SKM-1 treated with dmso at 0.1 percent for 144 hours (cell line): ENCODE data around the gene AUTS2.

Experiments used
- DNase-seq: peaks from one replicate; lab custom pipeline; 2025; ENCODE audit not compliant: unreplicated experiment; lab: John Stamatoyannopoulos, UW

The AUTS2 gene

GRCh38 chr7:70094831-70095230 lies 496.6 kb downstream of the AUTS2 start:
- no peak for DNase-seq

DNA sequence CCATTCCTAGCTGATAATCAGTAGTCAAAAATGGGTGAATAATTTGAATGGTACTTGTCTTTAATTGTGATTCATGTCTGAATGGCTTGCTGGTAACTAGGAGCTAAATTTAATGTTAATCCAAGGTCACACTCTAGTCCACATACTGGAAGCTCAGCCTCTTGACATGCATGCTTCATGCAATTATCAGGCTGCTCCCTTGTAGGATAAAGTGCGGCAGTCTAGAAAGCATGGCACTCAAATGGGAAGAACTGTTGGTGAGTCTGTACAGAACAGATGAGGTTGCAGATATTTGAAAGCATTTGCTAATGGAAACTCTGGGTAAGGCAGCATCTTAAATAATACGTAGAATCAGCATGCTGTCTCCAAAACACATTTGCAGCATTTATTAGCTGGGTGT lies 499.4 kb downstream of the AUTS2 start:
- no peak for DNase-seq

- DNase-seq = no peak
Measured at GRCh38 chr7:70098133-70098561, 499.9 kb downstream of the AUTS2 start.

DNA sequence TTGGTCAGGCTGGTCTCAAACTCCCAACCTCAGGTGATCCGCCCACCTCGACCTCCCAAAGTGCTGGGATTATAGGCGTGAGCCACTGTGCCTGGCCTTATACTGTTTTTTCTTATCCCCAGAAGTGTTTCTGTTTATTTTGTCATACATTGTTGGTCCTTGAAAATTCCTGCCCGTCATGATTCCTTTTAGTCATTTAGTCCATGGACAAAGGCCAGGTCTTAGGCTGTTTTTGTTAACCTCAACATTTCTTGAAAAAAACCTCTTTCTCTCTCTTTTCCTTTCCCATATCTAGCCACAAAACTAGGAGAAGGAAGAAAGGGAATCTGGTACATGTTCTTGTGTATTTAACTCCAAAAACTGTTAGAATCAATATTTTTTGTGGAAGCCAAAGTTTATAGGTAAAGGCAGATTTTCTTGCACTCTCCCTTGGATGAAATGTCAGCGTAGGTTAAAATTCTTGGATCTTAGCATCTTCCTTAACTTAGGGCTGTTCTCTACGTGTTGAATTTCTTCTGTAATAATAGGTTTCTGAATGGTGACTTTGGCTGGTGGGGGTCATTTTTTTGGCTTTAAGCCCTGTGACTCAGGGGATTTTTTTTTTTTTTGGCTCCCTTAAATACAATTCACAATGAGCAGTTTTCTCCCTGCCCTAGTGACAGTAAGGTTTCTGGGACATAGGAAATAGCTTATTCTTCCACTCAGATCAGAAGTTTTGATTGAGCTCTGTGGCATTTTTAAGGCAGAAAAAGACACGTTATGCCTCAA lies 500.8 kb downstream of the AUTS2 start:
- no peak for DNase-seq

GRCh38 chr7:70104243-70104642 lies 506.0 kb downstream of the AUTS2 start:
- no peak for DNase-seq

DNA sequence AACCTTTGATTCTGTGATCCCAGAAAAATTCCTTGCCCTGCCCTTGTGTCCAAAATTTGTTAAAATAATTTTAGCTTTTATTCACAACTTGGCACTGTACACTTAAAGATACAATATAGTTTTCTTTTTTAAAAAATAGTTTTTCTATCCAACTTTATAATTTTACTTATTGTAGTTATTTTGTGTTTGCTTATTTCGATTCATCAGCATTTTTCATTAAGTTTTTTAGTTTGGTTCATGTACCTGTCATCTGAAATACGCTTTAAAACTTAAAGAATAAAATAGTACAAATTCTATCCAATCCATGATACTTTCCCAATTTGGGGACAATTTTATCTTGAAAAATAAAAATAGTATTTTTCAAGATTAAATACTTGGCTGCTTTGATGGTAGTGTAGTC lies 514.8 kb downstream of the AUTS2 start:
- no peak for DNase-seq

- DNase-seq = no peak
Measured at GRCh38 chr7:70113536-70113935, 515.3 kb downstream of the AUTS2 start.

- no peak for DNase-seq
Measured at GRCh38 chr7:70114806-70115205, 516.5 kb downstream of the AUTS2 start.

GRCh38 chr7:70116244-70116643 lies 518.0 kb downstream of the AUTS2 start:
- no peak for DNase-seq

DNA sequence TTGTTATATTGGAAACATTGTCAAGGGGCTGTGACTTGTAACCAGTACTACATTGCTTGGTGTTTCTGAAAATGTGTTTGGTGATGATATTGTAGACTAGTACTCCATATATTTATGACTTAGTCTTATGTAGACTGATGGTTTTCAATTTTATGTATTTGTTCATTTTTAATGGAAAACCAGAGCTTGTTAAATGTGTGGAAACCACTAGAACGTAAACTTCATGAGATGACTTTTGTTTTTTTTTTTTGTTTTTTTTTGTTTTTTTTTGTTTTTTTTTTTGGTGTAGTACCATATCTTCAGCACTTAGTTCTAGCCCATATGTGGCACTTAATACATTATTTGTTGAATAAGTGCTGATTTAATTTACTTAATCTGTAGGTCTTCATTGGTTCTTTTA lies 518.6 kb downstream of the AUTS2 start:
- DNase-seq = no peak

DNA sequence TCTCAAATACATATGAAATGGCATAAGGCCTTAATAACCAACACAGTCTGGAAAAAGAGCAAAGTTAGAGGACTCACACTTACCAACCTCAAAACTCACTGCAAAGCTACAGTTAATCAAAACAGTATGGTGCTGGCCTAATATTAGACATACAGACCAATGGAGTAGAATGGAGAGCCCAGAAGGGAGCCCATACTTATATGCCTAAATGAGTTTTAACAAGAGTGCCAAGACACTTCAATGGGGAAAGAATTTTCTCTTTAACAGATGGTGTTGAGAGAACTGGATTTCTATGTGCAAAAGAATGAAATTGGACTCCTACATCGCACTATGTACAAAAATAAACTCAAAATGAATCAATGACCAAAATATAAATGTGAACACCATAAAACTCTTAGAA lies 522.6 kb downstream of the AUTS2 start:
- DNase-seq = no peak

DNA sequence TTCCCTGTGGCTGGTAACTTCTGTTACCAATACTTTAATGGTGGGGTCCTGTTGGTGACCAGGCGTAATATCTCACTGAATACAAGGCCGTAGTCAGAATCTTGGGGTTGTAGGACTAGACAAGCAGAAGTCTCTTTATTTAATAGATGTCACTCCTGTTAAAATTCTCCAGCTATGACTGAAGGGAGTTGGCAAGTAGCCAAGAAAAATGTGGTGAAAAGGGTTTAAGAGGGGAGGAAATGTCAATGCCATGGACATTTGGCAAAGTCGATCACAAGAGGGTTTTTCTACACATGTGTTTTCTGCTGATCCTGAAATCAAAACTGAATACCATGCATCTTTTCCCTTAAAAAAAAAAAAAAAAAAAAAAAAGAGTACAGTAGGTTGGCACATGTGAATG lies 533.5 kb downstream of the AUTS2 start:
- DNase-seq = no peak

- no peak for DNase-seq
Measured at GRCh38 chr7:70132226-70132851, 534.1 kb downstream of the AUTS2 start.

GRCh38 chr7:70132852-70133690 lies 534.8 kb downstream of the AUTS2 start:
- no peak for DNase-seq

DNA sequence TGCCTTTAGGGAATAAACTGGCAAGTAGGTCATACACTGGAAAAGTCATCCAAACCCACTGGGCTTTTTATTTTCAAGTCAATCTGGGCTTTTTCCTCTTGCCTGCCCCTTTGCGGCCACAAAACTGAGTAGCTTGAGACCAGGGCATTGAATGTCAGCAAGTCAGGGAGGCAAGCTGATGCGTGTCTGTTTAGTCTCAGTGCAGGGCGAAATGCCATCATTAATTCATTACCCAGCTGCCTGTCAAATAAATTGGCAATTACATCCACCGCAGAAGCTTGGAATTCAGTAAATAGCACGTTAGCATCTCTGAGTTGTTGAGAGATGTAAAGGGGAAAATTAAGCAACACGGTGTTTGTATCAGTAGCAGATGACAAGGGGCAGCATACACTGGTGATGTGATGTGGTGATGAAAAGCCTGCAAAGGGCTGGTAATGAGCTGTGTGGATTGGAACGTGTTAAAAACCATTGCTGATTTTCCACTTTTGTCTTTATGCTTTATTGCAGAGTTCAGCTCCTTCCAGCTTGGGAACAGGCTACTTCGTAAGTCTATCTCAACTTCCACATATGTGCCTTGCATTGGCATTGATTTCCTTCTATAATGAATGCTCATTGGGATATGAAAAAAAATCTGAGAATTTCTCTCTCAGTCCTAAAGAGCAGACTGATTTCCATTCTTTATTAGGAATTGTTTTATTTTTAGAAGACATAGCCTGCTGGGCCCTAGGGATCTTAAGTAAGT lies 535.9 kb downstream of the AUTS2 start:
- DNase-seq = no peak

DNA sequence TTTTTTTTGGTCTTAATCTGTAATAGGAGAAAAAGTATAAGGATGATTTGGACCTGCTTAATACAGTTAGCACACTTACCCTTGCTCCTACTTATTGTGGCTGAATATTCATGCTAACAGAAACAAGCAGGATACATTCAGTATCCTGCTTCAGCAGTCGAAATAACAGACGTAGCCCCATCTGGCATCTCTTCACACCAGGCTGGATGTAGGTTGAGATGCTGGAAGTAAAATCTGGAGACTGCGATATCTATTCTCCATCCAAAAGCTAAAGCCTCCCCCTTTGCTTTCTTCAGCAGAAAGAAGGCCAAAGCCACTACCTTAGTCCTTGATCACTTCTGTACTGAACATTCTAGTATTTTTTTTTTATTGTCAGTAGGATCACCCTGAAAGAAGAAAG lies 537.4 kb downstream of the AUTS2 start:
- DNase-seq = no peak

- no peak for DNase-seq
Measured at GRCh38 chr7:70137126-70137525, 538.9 kb downstream of the AUTS2 start.

DNA sequence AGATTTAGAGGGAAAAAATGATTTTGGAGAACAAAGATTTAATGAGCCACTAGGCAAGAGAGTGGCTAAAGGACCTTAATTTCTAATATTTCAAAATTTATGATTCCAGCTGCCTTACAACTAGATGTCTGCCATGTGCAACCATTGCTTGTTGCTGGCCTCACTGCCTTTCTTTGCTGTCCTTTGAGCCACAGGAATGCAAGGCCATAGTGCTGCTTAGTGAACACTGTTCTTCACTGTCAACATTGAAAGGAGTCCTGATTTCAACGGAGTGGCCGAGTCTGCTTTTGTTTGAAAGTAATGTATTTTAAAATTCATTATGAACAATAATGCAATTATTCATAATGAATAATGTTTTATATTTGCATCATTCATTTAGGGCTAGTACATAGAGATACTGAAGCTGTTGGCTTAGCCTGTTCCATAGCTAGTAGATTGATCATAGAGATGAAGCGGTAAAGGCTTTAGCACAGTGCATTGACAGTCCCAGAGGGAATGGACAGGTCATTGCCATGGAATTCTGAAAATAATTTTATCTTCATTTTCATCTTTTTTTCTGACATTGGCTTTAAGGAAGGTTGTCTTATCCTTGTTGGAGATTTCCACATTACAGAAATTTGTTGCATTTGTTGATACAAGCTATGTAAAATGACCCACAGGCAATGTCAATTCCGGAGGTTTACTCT lies 544.1 kb downstream of the AUTS2 start:
- no peak for DNase-seq

DNA sequence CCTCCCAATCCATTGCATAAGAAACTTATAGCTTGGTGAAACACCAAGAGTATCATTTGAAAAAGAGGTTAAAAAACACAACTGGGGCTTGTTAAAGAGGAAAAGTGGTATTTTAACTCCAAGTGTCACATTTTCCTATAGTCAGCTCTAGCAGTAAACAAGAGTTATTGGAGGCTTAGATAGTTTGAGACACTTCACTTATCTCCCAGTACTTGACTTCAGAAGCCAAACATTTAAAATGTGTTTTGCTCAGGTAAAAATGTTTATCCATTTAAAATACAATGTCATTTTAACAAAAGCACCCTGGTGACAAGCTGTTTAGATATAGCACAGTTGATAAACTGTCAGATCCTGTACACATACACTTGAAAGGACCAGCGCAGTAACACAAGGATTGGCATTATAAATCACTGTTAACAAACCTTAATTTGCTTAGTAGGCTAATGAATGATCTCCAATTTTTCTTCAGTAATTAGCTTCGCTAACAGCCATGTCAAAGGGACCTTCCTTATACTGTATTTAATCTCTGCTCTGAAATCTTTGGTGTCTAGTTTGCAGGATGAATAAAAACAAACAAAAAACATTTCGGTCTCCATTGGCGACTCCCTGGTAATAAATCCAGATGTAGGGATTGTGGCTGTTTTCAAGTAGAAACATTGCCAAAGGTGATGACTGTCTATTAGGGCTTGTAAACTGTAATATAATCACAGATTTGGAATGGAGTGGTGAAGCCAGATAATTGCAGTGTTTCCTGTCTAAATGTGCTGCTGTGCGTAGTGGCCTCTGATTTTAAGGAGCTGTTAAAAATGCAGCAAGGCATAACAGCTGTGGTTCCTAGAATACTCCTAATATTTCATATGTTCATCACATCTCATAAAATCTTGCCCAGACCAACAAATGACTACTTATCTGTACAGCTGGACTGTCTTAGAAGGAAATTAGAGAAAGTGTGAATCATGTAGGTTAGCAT lies 545.1 kb downstream of the AUTS2 start:
- no peak for DNase-seq
